ENCODE data around the gene SUPT5H. TPM values are rescaled to one million over a fixed set of nuclear protein-coding genes. Genes with fewer than 3 reads are reported as not detected.

Gene SUPT5H
- total and polyA plus RNA-seq, 2 of the 13 experiments (the other 11 are each of a cell fraction or from before 2014, with no cell fraction given) = 48.2 to 51.7 TPM

DNA sequence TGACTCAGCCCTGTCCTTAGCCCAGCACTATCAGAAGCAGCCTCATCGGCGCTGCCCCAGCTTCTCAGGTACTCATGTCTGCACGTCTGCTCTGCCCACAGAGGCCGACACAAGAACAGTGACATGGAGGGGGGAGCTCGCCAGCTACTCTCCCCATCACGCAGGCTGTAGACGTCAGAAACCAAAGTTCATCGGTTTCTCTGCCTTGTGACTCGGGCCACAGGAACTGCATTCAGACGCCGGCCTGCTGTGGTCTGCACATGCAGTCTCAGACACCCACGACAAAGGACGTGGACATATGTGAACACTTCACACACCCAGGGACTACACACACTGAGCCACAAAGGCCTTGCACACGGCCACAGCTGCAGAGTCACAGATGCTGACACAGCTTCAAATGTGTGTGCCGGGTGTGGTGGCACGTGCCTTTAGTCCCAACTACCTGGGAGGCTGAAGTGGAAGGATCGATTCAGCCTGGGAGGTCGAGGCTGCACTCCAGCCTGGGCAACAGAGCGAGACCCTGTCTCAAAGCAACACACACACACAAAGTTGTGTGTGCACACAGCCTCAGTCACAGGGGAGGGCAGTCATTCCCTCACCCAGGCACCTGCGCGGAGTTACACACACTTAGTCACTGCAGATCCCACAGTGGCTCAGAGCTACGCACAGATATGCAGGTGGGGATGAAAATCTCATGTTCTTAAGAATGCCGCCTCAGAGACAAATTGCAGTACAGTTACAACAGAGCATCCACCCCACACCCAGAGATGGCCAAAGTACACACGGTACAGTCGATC lies 43.6 kb upstream of the SUPT5H start (continued):
- TF ChIP-seq, protein P1, sequence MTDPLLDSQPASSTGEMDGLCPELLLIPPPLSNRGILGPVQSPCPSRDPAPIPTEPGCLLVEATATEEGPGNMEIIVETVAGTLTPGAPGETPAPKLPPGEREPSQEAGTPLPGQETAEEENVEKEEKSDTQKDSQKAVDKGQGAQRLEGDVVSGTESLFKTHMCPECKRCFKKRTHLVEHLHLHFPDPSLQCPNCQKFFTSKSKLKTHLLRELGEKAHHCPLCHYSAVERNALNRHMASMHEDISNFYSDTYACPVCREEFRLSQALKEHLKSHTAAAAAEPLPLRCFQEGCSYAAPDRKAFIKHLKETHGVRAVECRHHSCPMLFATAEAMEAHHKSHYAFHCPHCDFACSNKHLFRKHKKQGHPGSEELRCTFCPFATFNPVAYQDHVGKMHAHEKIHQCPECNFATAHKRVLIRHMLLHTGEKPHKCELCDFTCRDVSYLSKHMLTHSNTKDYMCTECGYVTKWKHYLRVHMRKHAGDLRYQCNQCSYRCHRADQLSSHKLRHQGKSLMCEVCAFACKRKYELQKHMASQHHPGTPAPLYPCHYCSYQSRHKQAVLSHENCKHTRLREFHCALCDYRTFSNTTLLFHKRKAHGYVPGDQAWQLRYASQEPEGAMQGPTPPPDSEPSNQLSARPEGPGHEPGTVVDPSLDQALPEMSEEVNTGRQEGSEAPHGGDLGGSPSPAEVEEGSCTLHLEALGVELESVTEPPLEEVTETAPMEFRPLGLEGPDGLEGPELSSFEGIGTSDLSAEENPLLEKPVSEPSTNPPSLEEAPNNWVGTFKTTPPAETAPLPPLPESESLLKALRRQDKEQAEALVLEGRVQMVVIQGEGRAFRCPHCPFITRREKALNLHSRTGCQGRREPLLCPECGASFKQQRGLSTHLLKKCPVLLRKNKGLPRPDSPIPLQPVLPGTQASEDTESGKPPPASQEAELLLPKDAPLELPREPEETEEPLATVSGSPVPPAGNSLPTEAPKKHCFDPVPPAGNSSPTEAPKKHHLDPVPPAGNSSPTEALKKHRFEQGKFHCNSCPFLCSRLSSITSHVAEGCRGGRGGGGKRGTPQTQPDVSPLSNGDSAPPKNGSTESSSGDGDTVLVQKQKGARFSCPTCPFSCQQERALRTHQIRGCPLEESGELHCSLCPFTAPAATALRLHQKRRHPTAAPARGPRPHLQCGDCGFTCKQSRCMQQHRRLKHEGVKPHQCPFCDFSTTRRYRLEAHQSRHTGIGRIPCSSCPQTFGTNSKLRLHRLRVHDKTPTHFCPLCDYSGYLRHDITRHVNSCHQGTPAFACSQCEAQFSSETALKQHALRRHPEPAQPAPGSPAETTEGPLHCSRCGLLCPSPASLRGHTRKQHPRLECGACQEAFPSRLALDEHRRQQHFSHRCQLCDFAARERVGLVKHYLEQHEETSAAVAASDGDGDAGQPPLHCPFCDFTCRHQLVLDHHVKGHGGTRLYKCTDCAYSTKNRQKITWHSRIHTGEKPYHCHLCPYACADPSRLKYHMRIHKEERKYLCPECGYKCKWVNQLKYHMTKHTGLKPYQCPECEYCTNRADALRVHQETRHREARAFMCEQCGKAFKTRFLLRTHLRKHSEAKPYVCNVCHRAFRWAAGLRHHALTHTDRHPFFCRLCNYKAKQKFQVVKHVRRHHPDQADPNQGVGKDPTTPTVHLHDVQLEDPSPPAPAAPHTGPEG (CRISPR knock-in tag; IDR thresholded peaks at IDR 0.05) = no peak
- TF ChIP-seq ZNF589 (CRISPR knock-in tag; conservative IDR thresholded peaks at IDR 0.05) = peak; percentile 81; the same call in 1 of the 2 replicates
- TF ChIP-seq ZNF333 (CRISPR knock-in tag; IDR thresholded peaks at IDR 0.05; ENCODE audit: borderline replicate concordance) = peak; percentile 69; the same call in 1 of the 2 replicates
- TF ChIP-seq ZNF629 (CRISPR knock-in tag; conservative IDR thresholded peaks at IDR 0.05) = peak; percentile 46
- no peak for TF ChIP-seq ETV6 (CRISPR knock-in tag; conservative IDR thresholded peaks at IDR 0.05)
- peak; percentile 8; the same call in 1 of the 2 replicates for TF ChIP-seq KDM4B (CRISPR knock-in tag; IDR thresholded peaks at IDR 0.05)
- TF ChIP-seq, protein P2, sequence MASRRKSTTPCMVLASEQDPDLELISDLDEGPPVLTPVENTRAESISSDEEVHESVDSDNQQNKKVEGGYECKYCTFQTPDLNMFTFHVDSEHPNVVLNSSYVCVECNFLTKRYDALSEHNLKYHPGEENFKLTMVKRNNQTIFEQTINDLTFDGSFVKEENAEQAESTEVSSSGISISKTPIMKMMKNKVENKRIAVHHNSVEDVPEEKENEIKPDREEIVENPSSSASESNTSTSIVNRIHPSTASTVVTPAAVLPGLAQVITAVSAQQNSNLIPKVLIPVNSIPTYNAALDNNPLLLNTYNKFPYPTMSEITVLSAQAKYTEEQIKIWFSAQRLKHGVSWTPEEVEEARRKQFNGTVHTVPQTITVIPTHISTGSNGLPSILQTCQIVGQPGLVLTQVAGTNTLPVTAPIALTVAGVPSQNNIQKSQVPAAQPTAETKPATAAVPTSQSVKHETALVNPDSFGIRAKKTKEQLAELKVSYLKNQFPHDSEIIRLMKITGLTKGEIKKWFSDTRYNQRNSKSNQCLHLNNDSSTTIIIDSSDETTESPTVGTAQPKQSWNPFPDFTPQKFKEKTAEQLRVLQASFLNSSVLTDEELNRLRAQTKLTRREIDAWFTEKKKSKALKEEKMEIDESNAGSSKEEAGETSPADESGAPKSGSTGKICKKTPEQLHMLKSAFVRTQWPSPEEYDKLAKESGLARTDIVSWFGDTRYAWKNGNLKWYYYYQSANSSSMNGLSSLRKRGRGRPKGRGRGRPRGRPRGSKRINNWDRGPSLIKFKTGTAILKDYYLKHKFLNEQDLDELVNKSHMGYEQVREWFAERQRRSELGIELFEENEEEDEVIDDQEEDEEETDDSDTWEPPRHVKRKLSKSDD (CRISPR knock-in tag; IDR thresholded peaks at IDR 0.05; ENCODE audit: low read depth) = no peak; the same call in 1 of the 2 replicates
- no peak for TF ChIP-seq RAD51 (IDR thresholded peaks at IDR 0.05; ENCODE audit: borderline replicate concordance)
- no peak for TF ChIP-seq ZNF468 (CRISPR knock-in tag; IDR thresholded peaks at IDR 0.05)
- TF ChIP-seq HNF4A (CRISPR knock-in tag; IDR thresholded peaks at IDR 0.05) = peak; percentile 89
- peak; percentile 67; the same call in 1 of the 2 replicates for TF ChIP-seq SP4 (CRISPR knock-in tag; IDR thresholded peaks at IDR 0.05)
- TF ChIP-seq, protein P3, sequence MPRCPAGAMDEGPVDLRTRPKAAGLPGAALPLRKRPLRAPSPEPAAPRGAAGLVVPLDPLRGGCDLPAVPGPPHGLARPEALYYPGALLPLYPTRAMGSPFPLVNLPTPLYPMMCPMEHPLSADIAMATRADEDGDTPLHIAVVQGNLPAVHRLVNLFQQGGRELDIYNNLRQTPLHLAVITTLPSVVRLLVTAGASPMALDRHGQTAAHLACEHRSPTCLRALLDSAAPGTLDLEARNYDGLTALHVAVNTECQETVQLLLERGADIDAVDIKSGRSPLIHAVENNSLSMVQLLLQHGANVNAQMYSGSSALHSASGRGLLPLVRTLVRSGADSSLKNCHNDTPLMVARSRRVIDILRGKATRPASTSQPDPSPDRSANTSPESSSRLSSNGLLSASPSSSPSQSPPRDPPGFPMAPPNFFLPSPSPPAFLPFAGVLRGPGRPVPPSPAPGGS (CRISPR knock-in tag; IDR thresholded peaks at IDR 0.05) = no peak; the same call in 1 of the 2 replicates
- TF ChIP-seq, protein P4, sequence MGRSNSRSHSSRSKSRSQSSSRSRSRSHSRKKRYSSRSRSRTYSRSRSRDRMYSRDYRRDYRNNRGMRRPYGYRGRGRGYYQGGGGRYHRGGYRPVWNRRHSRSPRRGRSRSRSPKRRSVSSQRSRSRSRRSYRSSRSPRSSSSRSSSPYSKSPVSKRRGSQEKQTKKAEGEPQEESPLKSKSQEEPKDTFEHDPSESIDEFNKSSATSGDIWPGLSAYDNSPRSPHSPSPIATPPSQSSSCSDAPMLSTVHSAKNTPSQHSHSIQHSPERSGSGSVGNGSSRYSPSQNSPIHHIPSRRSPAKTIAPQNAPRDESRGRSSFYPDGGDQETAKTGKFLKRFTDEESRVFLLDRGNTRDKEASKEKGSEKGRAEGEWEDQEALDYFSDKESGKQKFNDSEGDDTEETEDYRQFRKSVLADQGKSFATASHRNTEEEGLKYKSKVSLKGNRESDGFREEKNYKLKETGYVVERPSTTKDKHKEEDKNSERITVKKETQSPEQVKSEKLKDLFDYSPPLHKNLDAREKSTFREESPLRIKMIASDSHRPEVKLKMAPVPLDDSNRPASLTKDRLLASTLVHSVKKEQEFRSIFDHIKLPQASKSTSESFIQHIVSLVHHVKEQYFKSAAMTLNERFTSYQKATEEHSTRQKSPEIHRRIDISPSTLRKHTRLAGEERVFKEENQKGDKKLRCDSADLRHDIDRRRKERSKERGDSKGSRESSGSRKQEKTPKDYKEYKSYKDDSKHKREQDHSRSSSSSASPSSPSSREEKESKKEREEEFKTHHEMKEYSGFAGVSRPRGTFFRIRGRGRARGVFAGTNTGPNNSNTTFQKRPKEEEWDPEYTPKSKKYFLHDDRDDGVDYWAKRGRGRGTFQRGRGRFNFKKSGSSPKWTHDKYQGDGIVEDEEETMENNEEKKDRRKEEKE (IDR thresholded peaks at IDR 0.05) = no peak
- peak; percentile 100 for TF ChIP-seq ZNF121 (CRISPR knock-in tag; IDR thresholded peaks at IDR 0.05)
- TF ChIP-seq KDM1A (CRISPR knock-in tag; IDR thresholded peaks at IDR 0.05) = peak; percentile 44; the same call in 1 of the 2 replicates
- no peak for TF ChIP-seq NR2F6 (IDR thresholded peaks at IDR 0.05)
- TF ChIP-seq NR2F6 (CRISPR knock-in tag; IDR thresholded peaks at IDR 0.05) = peak; percentile 61; the same call in 1 of the 2 replicates
